Stimulated activated naive CD4-positive, alpha-beta T cell treated with Interleukin-2 at 50 U/mL for 16 hours (primary cell): ENCODE measurements around the gene NR4A3.
"Not testable (repeated sequence)": the region's sequence is repeated elsewhere in the genome, so short reads cannot be mapped to it uniquely, and the experiment has no call there.

Experiments used
- DNase-seq: peaks from one replicate; lab custom pipeline; 2025; lab: John Stamatoyannopoulos, UW

NR4A3 gene

DNA sequence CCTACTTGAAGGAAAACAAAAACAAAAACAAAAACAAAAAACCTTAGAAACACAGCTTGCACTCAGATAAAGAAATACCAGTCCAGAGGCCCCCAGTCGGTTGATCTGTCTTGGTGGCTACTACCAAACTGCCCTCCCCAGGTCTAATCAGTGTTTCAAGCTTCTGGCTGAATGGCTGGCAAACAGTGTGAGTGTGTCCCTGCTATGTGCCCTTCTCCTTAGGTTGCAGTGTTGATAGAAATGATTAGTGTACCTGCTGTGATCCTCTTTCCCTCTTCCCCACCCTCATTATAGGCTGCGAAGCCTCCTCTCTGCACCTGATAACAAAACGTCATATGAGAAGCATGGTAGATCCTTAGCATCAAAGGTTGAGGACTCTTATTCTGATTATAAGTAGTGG lies 12.8 kb downstream of the NR4A3 start:
- DNase-seq, result no peak

DNA sequence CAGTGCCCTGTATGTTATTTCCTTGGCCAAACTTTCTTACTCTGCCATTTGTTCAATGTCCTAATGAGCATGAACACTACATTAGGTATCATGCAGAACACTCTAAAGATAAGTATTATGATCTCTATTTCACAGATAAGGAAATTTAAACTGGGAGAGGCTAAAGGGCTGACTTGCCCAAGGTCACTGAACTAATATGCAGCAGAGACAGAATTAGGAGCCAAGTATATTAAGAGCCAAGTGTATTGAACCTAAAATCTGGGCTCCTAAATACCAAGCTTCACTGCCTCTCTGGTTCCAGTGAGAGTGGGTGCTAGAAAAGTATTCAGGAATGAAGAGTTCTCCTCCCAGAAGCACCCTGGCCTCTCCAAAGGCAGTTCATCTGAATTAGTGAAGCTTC lies 13.5 kb downstream of the NR4A3 start:
- no peak for DNase-seq

DNA sequence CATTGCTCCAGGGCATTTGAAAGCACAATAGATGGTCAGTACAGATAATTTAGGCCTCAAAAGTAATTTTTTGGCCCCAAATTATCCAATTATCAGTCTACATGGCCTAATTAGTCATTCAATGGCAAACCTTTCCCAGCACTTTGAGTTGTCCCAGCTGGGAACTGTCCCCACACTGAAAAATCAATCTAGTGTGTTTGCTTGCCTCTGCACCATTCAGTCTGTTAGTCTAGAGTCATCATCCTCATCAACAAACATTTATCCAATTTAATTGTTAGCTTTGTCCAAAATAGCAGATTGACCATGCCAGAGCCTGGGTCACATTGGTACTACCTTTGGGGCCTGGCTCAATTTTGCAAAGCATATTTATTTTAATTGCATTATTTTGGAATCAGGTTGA lies 13.9 kb downstream of the NR4A3 start:
- no peak for DNase-seq

DNA sequence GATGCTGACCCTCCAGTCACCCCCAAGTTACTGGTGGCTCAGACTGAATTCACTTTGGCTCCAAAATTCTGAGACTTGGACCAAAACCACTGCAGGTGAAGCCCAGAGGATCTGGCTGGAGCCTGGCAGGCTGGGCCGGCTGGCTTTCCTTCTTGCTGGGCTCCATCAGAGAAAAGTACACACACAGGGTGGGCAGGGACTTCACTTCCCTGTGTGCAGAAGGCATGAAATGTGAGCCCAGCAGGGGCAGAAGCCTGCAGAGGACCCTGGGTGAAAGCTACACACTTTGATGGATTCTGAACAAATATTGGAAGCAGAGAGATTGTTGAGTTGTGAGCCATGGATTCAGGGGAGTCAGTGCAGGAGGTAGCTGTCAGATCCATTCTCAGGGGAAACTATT lies 18.4 kb downstream of the NR4A3 start:
- no peak for DNase-seq

DNA sequence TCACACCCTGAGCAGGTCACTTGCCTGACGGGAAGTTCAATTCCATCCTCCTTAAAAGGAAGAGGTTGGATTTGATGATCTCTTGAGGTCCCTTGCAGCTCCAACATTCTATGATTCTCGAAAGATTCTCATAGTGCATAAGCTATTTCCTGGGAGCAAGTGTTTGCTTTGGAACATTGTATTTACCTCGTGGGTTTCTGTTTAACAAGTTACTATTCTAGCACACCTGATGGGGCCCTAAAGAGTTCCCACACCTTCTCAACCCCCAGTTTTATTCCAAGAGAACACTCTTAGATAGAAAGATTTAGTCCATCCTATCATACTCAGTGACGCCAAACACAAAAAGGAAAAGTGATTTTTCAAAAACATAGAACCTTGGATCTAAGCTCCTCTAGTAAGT lies 23.4 kb downstream of the NR4A3 start:
- DNase-seq, result no peak

DNA sequence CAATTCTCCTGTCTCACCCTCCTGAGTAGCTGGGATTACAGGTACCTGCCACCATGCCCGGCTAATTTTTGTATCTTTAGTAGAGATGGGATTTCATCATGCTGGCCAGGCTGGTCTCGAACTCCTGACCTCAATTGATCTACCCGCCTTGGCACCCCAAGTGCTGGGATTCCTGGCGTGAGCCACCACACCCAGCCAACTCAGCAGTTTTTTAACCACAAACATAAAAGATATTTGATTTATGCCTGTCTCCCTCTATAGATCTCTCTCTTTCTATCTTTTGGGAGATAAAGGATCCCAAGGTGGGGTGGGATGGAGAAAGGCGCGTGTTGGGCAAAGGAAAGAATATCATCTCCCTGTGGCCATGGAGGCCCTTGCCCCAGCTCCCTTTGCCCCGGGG lies 26.8 kb downstream of the NR4A3 start:
- DNase-seq, result no peak

DNA sequence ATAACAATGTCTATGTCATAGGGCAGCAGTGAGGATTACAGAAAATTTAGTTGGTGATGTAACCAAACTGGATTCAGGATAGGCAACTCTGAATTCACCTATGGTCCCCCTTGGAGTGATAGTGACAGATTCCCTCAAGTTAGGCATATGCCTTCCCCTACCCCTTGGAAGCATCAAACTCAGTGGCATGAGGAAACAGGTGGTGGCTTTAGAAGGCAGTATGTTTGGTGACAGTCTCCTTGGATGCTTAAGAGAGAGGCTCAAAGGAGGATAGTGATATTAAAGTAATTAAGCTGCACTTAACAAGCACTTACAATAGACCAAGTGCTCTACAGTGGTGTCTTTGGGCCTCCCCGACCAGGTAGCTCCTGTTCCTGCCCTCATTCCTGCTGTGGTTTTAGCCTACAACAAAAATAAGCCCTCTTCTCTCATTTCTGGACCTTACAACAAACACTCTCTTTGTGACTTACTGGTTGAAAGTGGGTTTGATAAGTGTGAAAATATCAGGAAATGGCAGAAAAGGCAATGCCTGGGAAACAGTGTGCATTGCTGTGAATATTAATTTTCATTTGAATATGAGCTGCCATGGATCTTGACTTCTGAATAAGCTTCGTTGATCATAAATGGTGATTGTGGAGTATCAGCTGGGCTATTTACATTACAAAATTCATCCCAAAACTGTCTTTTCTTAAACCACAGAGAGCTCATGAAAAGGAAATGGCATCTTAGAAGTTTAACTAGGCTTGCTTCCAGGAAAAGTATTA lies 29.2 kb downstream of the NR4A3 start:
- DNase-seq, result no peak

DNA sequence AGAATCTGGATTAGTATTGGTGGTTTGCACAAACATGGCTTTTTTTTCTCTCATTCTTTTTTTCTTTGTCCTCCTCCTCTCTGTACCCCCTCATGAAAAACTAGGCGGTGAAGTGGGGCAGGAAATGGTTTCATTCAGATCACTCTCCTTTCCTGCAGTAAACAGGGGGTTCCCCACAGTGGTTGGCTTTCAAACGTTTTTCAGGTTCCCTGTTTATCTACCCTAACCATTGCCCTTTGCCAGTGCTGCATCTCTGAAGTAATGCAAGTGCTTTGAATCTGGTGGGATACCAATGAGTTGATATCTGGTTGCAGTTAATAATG lies 29.8 kb downstream of the NR4A3 start:
- no peak for DNase-seq

DNA sequence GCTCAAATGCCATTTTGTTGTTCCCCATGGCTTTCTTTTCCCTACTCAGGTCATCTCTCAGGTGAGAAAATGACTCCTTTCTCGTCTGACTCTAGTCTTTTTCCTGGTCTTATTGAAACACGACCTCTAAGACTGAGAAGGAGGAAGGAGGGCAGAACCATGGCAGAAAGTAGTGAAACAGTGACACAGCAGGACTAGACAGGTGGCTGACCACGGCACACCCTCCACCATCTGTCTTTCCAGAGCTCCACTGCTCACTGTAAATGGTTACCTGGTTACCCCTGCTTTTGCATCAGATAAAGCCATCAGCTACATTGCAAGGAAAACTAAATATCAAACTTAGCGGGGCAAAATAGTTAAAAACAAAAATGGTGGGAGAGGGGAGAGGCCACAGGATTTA lies 30.9 kb downstream of the NR4A3 start:
- DNase-seq, result no peak

DNA sequence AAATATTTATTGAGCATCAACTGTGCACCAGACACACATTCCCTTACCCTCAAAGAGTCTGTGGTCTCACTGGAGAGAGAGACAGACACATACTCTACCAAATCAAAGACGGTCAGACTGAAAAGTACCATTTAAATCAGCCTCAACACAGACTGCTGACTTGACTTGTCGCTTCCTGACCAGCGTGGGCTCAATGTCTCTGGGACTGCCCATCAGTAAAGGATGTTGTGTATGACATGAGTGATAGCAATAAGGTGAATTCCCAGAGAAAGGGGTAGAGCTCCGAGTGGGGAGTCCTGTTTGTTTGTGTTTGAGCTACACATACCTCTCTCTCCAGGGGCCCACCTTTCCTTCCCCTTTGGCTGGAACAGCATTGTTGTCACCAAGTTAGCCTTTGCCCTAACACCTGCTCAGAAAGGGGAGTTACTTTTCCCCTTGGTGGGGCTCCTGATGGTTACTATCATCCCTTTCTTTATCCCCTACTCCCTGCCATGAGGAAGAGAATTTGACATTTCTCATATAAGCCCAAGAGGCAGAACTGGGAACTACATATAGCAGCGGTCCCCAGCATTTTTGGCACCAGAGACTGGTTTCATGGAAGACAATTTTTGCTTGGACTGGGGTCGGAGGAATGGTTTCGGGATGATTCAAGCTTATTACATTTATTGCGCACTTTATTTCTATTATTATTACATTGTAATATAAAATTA lies 33.9 kb downstream of the NR4A3 start:
- no peak for DNase-seq

DNA sequence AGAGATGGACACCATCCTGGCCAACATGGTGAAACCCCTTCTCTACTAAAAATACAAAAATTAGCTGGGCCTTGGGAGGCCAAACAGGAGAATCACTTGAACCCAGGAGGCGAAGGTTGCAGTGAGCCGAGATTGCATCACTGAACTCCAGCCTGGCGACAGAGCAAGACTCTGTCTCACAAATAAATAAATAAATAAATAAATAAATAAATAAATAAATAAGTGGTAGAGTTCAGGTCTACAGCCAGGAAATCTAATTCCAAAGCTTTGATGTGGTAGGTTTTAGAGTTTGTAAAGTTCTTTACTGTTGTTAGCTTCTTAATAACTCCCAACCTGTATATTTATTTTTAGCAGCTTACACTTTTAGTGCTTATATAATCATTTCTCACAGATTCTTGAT lies 35.9 kb downstream of the NR4A3 start:
- DNase-seq, result not testable (repeated sequence)

DNA sequence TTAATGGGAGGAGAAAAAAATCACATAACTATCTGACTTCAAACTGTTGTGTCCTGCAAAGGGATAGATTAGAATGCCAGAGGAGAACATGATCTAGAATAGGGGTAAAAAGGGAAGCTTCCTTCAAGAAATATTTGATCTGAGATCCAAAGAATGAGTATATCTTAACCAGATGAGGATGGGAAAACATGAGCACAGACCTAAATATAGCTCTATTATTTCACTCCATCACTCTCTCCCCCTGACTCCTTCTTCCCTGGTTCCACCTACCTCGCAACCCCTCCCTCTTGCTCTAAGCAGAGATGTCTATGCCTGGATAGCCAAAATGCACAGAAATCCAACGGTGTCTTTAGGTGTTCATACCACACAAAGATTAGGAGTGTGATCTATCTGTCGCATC lies 36.4 kb downstream of the NR4A3 start:
- DNase-seq, result no peak

DNA sequence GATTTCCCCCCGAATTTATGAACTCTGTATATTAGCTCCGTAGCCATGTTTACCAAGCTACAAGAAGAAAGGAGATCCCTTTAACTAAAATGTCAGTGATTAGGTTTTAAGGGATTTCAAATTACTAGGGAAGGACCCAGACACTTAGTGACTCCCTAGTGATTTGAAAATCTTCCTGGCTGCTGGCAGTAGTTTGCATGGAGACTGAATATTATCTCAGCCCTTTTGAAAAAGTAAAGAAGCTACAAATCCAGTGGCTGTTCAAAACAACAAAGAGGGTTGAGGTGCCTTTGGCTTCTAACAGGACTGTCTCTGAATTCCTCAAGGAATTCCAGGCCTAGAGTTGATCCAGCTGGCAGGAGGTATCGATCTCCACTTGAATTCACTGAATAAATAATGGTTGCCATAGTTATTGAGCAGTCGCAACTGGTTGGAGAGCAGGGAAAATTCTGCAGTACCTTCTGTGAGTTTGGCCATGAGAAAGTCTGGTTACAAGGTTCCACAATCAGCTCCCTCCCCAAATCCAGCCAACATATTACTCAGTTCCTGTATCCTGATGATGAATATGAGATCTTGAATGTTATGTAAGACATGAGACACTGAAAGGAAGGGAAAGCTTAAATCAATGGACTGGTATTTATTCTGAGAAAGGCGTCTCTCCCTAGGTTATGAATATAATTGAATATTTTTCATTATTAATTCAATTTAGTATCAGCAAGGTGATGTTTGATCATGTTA lies 37.7 kb downstream of the NR4A3 start:
- DNase-seq, result no peak

DNA sequence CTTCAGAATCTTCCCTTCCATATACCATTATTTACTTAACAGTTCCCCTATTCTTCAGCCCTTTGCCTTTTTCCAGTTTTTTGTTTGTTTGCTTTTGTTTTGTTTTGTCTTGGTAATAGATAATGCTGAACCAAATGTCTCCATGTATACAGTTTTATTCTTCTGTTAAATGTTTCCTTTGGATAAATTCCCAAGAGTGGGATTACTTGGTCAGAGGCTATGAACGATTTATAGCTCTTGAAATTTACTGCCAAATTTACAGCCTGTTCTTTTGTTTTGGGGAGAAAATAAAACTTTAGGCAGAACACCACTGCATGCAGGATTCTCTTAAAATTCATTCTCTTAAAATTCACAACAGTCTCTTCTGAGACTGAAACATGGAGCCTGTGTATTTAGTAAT lies 38.6 kb downstream of the NR4A3 start:
- no peak for DNase-seq

DNA sequence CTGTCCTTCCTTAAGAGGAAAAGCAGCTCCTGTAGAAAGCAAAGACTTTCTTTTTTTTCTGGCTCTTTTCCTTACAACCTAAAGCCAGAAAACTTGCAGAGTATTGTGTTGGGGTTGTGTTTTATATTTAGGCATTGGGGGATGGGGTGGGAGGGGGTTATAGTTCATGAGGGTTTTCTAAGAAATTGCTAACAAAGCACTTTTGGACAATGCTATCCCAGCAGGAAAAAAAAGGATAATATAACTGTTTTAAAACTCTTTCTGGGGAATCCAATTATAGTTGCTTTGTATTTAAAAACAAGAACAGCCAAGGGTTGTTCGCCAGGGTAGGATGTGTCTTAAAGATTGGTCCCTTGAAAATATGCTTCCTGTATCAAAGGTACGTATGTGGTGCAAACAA lies 42.3 kb downstream of the NR4A3 start:
- no peak for DNase-seq

DNA sequence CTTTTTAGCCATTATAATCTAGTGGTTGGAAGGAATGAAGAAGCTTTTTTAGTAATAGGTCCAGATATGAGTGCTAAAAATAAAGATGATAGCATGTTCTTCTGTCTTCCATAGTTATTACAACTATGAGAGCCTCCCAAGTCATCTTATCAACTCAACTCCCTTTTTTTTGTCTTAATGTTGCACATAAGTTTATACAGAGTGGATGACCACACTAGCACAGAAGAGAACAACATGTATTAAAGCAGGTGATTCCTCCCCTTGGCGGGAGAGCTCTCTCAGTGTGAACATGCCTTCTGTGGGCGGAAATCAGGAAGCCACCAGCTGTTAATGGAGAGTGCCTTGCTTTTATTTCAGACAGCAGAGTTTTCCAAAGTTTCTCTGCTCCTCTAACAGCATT lies 44.7 kb downstream of the NR4A3 start:
- DNase-seq, result no peak

DNA sequence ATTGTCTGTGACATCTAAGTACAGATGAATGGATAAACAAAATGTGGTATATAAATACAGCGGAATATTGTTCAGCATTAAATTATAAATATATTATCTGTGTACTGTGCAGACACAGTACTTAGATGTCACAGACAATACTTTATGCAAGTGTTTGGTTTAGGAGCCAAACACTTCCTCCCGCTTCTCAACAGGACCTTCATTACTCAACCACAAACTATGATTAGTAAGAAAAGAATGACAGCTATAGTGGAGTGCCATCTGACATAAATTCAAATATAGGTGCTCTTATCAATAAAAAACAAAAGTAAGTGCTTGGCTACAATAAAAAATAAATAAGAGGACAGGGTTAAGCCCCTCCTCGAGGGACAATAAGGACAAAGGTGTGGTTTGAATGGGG lies 45.9 kb downstream of the NR4A3 start:
- no peak for DNase-seq

DNA sequence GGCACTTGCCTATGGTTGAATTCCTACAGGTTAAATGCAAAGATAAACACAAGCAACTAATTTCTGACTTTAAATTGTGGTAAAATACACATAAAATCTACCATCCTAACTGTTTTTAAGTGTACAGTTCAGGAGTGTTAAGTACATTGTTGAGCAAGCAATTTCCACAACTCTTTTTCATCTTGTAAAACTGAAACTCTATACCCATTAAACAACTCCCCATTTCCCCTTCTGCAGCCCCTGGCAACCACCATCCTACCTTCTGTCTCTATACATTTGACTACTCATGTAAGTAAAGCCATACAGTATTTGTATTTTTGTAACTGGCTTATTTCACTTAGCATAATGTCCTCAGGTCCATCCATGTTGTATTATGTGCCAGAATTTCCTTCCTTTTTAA lies 46.3 kb downstream of the NR4A3 start:
- DNase-seq, result no peak

DNA sequence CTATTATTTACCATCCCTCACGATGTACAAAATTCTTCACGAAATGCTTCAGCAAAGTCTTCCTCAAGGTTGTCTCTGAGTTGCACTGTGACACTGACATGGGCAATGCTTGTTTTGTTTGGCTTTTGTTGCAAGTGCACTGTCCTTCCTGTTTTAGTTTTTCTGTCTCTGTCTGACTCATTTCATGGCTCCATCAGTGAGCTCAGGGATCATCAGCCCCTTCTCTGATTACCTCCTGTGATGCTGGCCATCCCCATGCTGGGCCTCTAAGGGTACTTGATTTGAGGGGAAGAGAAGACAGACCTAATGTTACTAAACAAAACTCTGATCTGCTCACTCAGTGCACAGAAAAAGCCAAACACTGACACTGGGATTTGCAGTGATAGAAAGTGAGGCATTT lies 47.2 kb downstream of the NR4A3 start:
- no peak for DNase-seq

DNA sequence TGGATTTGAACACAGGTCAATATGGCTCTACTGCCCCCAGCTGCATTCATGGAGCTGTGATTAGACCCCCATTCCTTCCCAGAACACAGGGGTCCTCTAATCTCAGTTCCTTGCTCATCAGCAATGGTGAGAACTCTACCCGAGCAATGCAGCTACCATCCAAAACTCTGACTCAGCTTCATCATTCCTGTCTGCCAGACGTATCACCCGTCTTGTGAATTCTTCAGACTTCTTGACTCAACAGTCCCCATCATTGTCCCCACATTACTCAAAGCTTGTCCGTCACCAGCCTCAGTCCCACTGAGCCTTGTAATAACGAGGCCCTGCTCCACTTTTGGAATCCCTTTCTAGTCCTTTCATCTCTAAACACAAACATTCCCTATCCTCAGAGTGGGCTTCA lies 48.4 kb downstream of the NR4A3 start:
- DNase-seq, result no peak

DNA sequence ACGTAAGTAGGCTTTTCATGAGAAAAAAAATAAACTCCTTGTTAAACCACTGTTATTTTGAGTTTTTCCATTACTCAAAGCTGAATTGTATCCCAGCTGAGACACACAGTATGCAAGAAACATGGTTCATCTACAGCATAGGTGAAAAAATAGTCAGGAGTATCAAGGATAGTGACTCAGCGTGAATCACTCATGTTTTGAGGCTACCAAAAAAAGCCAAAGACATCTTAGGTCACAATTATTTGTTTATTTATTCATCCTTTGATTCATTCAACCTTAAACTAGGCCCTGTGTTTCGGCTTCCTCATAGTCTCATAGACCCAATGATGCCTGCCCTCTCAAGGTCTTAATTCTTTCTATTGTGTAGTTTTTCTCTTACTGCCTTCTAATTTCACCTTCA lies 51.8 kb downstream of the NR4A3 start:
- no peak for DNase-seq

DNA sequence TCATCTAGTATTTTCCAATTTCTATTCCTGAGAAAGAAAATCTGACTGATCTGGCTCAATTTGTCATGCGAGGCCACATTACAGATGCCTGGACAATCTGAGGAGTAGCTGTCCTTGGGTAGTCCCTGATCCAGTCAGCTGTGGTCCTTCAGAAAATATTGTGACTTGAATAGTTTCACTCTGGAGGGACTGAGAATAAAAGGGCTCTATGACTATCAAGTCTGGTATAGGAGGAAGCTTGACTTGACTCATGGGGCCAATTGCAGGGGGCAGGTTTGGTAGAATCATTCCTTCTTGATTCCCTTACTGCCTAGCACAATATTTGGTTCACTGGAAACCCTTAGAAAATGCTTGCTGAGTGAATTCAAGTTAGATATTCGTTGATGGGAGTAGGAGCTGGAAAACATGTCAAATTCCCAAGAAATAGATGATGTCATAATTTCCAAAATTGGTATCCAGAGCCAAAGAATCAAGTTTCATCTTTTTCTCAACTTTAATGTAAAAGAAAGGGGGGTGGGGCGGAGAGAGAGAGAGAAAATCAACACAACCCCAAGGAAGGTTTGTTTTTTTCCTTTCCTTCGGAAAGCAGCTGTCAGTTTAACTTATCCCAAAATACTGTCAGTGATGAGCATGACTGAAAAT lies 52.4 kb downstream of the NR4A3 start:
- no peak for DNase-seq

DNA sequence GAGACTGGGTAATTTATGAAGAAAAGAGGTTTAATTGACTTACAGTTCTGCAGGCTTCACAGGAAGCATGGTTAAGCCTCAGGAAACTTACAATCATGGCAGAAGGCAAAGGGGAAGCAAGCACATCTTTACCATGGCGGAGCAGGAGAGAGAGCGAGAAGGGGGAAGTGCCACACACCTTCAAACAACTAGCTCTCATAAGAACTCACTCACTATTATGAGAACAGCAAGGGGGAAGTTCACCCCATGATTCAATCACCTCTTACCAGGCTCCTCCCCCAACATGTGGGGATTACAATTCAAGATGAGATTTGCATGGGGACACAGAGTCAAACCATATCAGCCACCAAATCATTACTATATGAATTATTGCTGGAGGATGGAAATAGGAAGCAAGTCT lies 54.5 kb downstream of the NR4A3 start:
- DNase-seq, result no peak
